ENCODE data around the gene TOP1.

- TF ChIP-seq EZH2 (optimal IDR thresholded peaks at IDR 0.05; ENCODE audit: low read depth, low read length) (no peak), CTCF (IDR thresholded peaks at IDR 0.05; ENCODE audit: low read length) (no peak), EZH2phosphoT487 (IDR thresholded peaks at IDR 0.05; ENCODE audit: low read length) (no peak)
These were observed 25.3 kb upstream of the TOP1 start for GRCh38 chr20:41003143-41003935.
